GM12878 (cell line): ENCODE data around the gene ENG. TPM values are rescaled to one million over a fixed set of nuclear protein-coding genes. Genes with fewer than 3 reads are reported as not detected.
"Not testable (repeated sequence)": the region's sequence is repeated elsewhere in the genome, so short reads cannot be mapped to it uniquely, and the experiment has no call there.

ENCODE experiments used
- ATAC-seq: fragments of 200-7000 bp; cut with Tn5 transposase; 3 replicates; pipeline ENCODE4 v1.9.1; 2020; ENCODE audit warnings: mild to moderate bottlenecking, moderate library complexity
- BruUV-seq: library from RNA; stranded (reverse); fragments of 400-500 nt; replicated peaks from 2 replicates; lab custom pipeline; 2021; lab: Mats Ljungman, UMichigan
- CTCF ChIA-PET: fragments of 300-600 bp; sonication (Branson Sonifier 250); formaldehyde crosslinking; extraction: SDS; loops from one replicate; lab custom pipeline; 2021; ENCODE audit warnings: inconsistent platforms; lab: Yijun Ruan, JAX
- POLR2A ChIA-PET: fragments of 350-600 bp; formaldehyde crosslinking; extraction: SDS; loops from one replicate; lab custom pipeline; 2021; ENCODE audit warnings: inconsistent platforms; lab: Charles Lee
- RAD21 ChIA-PET: fragments of 300-600 bp; sonication (Branson Sonifier 250); formaldehyde crosslinking; loops from one replicate; lab custom pipeline; 2023; ENCODE audit warnings: antibody characterized with exemption; ENCODE audit not compliant: unreplicated experiment; lab: Charles Lee
- SMC1A ChIA-PET: fragments of 300-600 bp; sonication (Branson Sonifier 250); formaldehyde crosslinking; loops from one replicate; lab custom pipeline; 2023; ENCODE audit not compliant: unreplicated experiment, uncharacterized antibody; lab: Charles Lee
- DNase-seq: peaks from one replicate; pipeline ENCODE4 v3.0.0-alpha.2; 2011; ENCODE audit warnings: low read depth, low spot score
- FAIRE-seq: peaks from 3 replicates; lab custom pipeline; 2011; peaks lifted over from hg19 to GRCh38; lab: Jason Lieb, UNC
- H2AFZ ChIP-seq: 2 replicates; pipeline ENCODE4 v1.6.0; 2011; ENCODE audit warnings: low read depth, low read length, control low read depth; ENCODE audit not compliant: control insufficient read depth
- H3K27ac ChIP-seq: 2 replicates; pipeline ENCODE4 v1.5.1; 2011; ENCODE audit warnings: control low read depth; ENCODE audit not compliant: control insufficient read depth, insufficient read depth
- H3K27me3 ChIP-seq, 2 experiments: replicated peaks in 1 of 2; 2 replicates each; pipeline versions ENCODE4 v1.6.0 to v1.6.1; 2011; ENCODE audit warnings: low read length in 1 of 2; ENCODE audit not compliant: control insufficient read depth in 2 of 2, insufficient read depth in 2 of 2
- H3K36me3 ChIP-seq, 2 experiments: 2 replicates each; pipeline ENCODE4 v1.5.1; 2011; ENCODE audit warnings: low read length in 1 of 2; ENCODE audit not compliant: control insufficient read depth in 2 of 2, insufficient read depth in 2 of 2
- H3K4me1 ChIP-seq: 2 replicates; pipeline ENCODE4 v1.6.1; 2011; ENCODE audit warnings: mild to moderate bottlenecking, low read length, moderate library complexity, mixed read lengths; ENCODE audit not compliant: control insufficient read depth, insufficient read depth
- H3K4me2 ChIP-seq: 2 replicates; pipeline ENCODE4 v1.6.0; 2011; ENCODE audit warnings: control low read depth; ENCODE audit not compliant: control insufficient read depth, insufficient read depth
- H3K4me3 ChIP-seq: fragments of 200-600 bp; sonication (generic); 2 replicates; pipeline ENCODE4 v1.5.1; 2016
- H3K79me2 ChIP-seq: 2 replicates; pipeline ENCODE4 v1.6.0; 2011; ENCODE audit warnings: low read length; ENCODE audit not compliant: control insufficient read depth, insufficient read depth
- H3K9ac ChIP-seq: 2 replicates; pipeline ENCODE4 v1.8.0; 2011; ENCODE audit warnings: low read length, control low read depth, mixed read lengths; ENCODE audit not compliant: control insufficient read depth, insufficient read depth
- H3K9me3 ChIP-seq: replicated peaks from 3 replicates; pipeline ENCODE4 v1.5.1; 2011; ENCODE audit warnings: mild to moderate bottlenecking, low read length; ENCODE audit not compliant: control insufficient read depth, insufficient read depth
- H4K20me1 ChIP-seq: 2 replicates; pipeline ENCODE4 v1.6.0; 2011; ENCODE audit not compliant: control insufficient read depth, insufficient read depth
- BCL3 ChIP-seq: IDR thresholded peaks from 2 replicates; pipeline ENCODE4 v1.6.1; 2011; ENCODE audit warnings: borderline replicate concordance, low read depth, mild to moderate bottlenecking, moderate library complexity, low read length; ENCODE audit not compliant: insufficient read depth, poor library complexity, severe bottlenecking
- CBFB ChIP-seq: IDR thresholded peaks from 2 replicates; pipeline ENCODE4 v1.6.1; 2016; ENCODE audit warnings: antibody characterized with exemption, low read depth
- ELK1 ChIP-seq: IDR thresholded peaks from 2 replicates; pipeline ENCODE4 v1.6.1; 2012; ENCODE audit warnings: low read depth, low read length, improper control_type of control experiment
- FOXK2 ChIP-seq: fragments of 450-650 bp; IDR thresholded peaks from 2 replicates; pipeline ENCODE4 v1.6.1; 2017; ENCODE audit warnings: mild to moderate bottlenecking, moderate library complexity
- MYC ChIP-seq: IDR thresholded peaks from 2 replicates; pipeline ENCODE4 v1.6.1; 2011; ENCODE audit warnings: mild to moderate bottlenecking, low read length, moderate library complexity, inconsistent platforms; ENCODE audit not compliant: insufficient read depth, insufficient replicate concordance, insufficient read length, severe bottlenecking
- NR2C1 ChIP-seq: fragments of 450-650 bp; IDR thresholded peaks from 2 replicates; pipeline ENCODE4 v1.6.1; 2017; ENCODE audit warnings: antibody characterized with exemption, mild to moderate bottlenecking, moderate library complexity
- RCOR1 ChIP-seq: conservative IDR thresholded peaks from 2 replicates; pipeline ENCODE4 v1.6.1; 2012; ENCODE audit warnings: low read depth, low read length, improper control_type of control experiment
- SPI1 ChIP-seq: IDR thresholded peaks from 2 replicates; pipeline ENCODE4 v1.6.1; 2011; ENCODE audit warnings: low read depth, mild to moderate bottlenecking, low read length, moderate library complexity, borderline replicate concordance; ENCODE audit not compliant: insufficient read depth
- STAT3 ChIP-seq: IDR thresholded peaks from 2 replicates; pipeline ENCODE4 v1.6.1; 2011; ENCODE audit warnings: low read depth, low read length, improper control_type of control experiment
- ZNF207 ChIP-seq: fragments of 450-650 bp; IDR thresholded peaks from 2 replicates; pipeline ENCODE4 v1.6.1; 2014; ENCODE audit warnings: antibody characterized with exemption, mild to moderate bottlenecking, borderline replicate concordance
- ZSCAN29 ChIP-seq: fragments of 450-650 bp; IDR thresholded peaks from 2 replicates; pipeline ENCODE4 v1.6.1; 2017; ENCODE audit warnings: mild to moderate bottlenecking, moderate library complexity
- WGBS: methylation state at CpG from one replicate; pipeline ENCODE4 v1.1.6; 2016; ENCODE audit warnings: low lambda C conversion rate; ENCODE audit not compliant: insufficient replicate concordance, insufficient coverage; ENCODE audit errors: missing lambda C conversion rate; 5-methylcytosine and 5-hydroxymethylcytosine counted together
- in situ Hi-C: fragments of 300-500 bp; cut with MboI; formaldehyde crosslinking; loops from 9 replicates; pipeline ENCODE4 v1.14.3; 2018; ENCODE audit warnings: mixed read lengths
- intact Hi-C: fragments of 100-400 bp; cut with micrococcal nuclease; formaldehyde crosslinking; loops from one replicate; pipeline ENCODE4 v1.14.2; 2022; ENCODE audit not compliant: unreplicated experiment
- polyA plus RNA-seq, 11 experiments: library from polyadenylated mRNA; depleted of rRNA in 4 of 11; unstranded in 6 of 11; stranded (reverse) in 5 of 11; fragments of >200 nt; fragmentation: Nextera tagmentation in 4 of 11; fragmentation: Illumina TruSeq in 1 of 11; extraction: Ambion mirVana in 4 of 11; extraction: Trizol in 1 of 11; gene quantifications; 1 replicate in 1 of 11; 2 replicates in 10 of 11; pipeline versions ENCODE4 v1.2.1 to v1.2.3, GENCODE V29; 2011 to 2016; ENCODE audit warnings: inconsistent platforms in 2 of 11, missing spikeins in 2 of 11, low read depth in 1 of 11
- total RNA-seq, 4 experiments: library from RNA; depleted of rRNA in 3 of 4; stranded (reverse); fragments of >200 nt in 3 of 4; fragmentation: Illumina TruSeq in 1 of 4; extraction: Trizol in 1 of 4; gene quantifications; 2 replicates each; pipeline versions ENCODE4 v1.2.1 to v1.2.3, GENCODE V29; 2013 to 2021

The ENG gene
- total and polyA plus RNA-seq, 10 of the 15 experiments (the other 5 are each of a cell fraction or from before 2014, with no cell fraction given): 0.14 to 10.1 (median 2.0) TPM

GRCh38 chr9:127838375-127839078 is 15.9 kb downstream of the ENG start (continued):
- TF ChIP-seq BCL3 (no peak), MYC (no peak), NR2C1 (no peak), STAT3 (no peak), FOXK2 (no peak), SPI1 (no peak), ZNF207 (no peak), ELK1 (no peak), RCOR1 (no peak), ZSCAN29 (no peak)

GRCh38 chr9:127837346-127837745 is 17.1 kb downstream of the ENG start:
- no peak overlapping the region for H3K4me2 ChIP-seq
- H3K9ac ChIP-seq: no peak overlapping the region
- intact Hi-C loops: no loop called here
- 40% methylated on average over 4 of the region's 4 CpGs for WGBS
- H3K27ac ChIP-seq: no peak overlapping the region
- no peaks in the 10 kb centered on the region for H3K9me3 ChIP-seq
- TF ChIP-seq CBFB: no peak
- DNase-seq (no peak), ATAC-seq (peak; percentile 25; the same call in 1 of the 3 replicates), FAIRE-seq (no peak)
- ChIA-PET RAD21 (interaction anchor here (1.8 kb wide), 1 partner anchor 33 kb away, joined by 5 read pairs; no protein-coding TSS in a partner anchor), CTCF (no interaction called here), SMC1A (no interaction called here), POLR2A (interaction anchor here (0.6 kb wide), 1 partner anchor 157 kb away, joined by 3 read pairs; no protein-coding TSS in a partner anchor)
- H3K4me1 ChIP-seq: no peaks in the 10 kb centered on the region; the same call in 1 of the 2 replicates
- H3K79me2 ChIP-seq: no peaks in the 10 kb centered on the region
- no peak overlapping the region for H3K4me3 ChIP-seq
- H4K20me1 ChIP-seq: no peaks in the 10 kb centered on the region
- in situ Hi-C loops: no loop called here
- no peaks in the 10 kb centered on the region for H3K36me3 ChIP-seq
- no TSS peak for BruUV-seq
- no peak overlapping the region for H2AFZ ChIP-seq
- H3K27me3 ChIP-seq: no peaks in the 10 kb centered on the region; a peak in 1 of 4 replicates

- H3K4me1 ChIP-seq, H3K9me3 ChIP-seq, intact Hi-C loops, H4K20me1 ChIP-seq, SMC1A ChIA-PET, H3K79me2 ChIP-seq, DNase-seq, H3K27me3 ChIP-seq, H2AFZ ChIP-seq, CTCF ChIA-PET, in situ Hi-C loops, FAIRE-seq, H3K4me3 ChIP-seq, RAD21 ChIA-PET, H3K27ac ChIP-seq, H3K9ac ChIP-seq, H3K4me2 ChIP-seq, ATAC-seq, BruUV-seq, H3K36me3 ChIP-seq: not testable (repeated sequence)
- POLR2A ChIA-PET: interaction anchor here (0.6 kb wide), 1 partner anchor 156 kb away, joined by 3 read pairs; no protein-coding TSS in a partner anchor
- WGBS: 77% methylated on average over 3 of the region's 3 CpGs
Observed at GRCh38 chr9:127836561-127836960, 17.9 kb downstream of the ENG start.
